Parathyroid adenoma (tissue), 2 donors: Measurements from ENCODE around the gene GGT5.
"Not testable (repeated sequence)": the region's sequence is repeated elsewhere in the genome, so short reads cannot be mapped to it uniquely, and the experiment has no call there.

ENCODE experiments used
- H2AFZ ChIP-seq: fragments of 300-600 bp; sonication (generic); one replicate; pipeline ENCODE4 v1.7.0; 2017; ENCODE audit warnings: antibody characterized with exemption, mild to moderate bottlenecking
- H3K27ac ChIP-seq: fragments of 300-600 bp; sonication (generic); one replicate; pipeline ENCODE4 v1.7.0; 2017
- H3K27me3 ChIP-seq: fragments of 300-600 bp; sonication (generic); one replicate; pipeline ENCODE4 v1.7.0; 2017; ENCODE audit warnings: low read length; ENCODE audit not compliant: control insufficient read depth, insufficient read depth
- H3K36me3 ChIP-seq: fragments of 300-600 bp; sonication (generic); one replicate; pipeline ENCODE4 v1.7.0; 2017; ENCODE audit warnings: low read length; ENCODE audit not compliant: control insufficient read depth, insufficient read depth
- H3K4me1 ChIP-seq: fragments of 300-600 bp; sonication (generic); one replicate; pipeline ENCODE4 v1.7.0; 2017; ENCODE audit warnings: control low read depth
- H3K4me2 ChIP-seq: fragments of 300-600 bp; sonication (generic); one replicate; pipeline ENCODE4 v1.7.0; 2017; ENCODE audit warnings: low read length
- H3K4me3 ChIP-seq: fragments of 300-600 bp; sonication (generic); one replicate; pipeline ENCODE4 v1.7.0; 2017; ENCODE audit warnings: low read depth, low read length
- H3K79me2 ChIP-seq: fragments of 300-600 bp; sonication (generic); one replicate; pipeline ENCODE4 v1.7.0; 2017; ENCODE audit warnings: control low read depth
- H3K9ac ChIP-seq: fragments of 300-600 bp; sonication (generic); one replicate; pipeline ENCODE4 v1.7.0; 2017; ENCODE audit warnings: mild to moderate bottlenecking
- H3K9me3 ChIP-seq: fragments of 300-600 bp; sonication (generic); one replicate; pipeline ENCODE4 v1.7.0; 2017; ENCODE audit warnings: low read length; ENCODE audit not compliant: control insufficient read depth
- CTCF ChIP-seq: fragments of 300-600 bp; sonication (generic); IDR thresholded peaks from one replicate; pipeline ENCODE4 v1.7.0; 2017; ENCODE audit warnings: antibody characterized with exemption, mild to moderate bottlenecking
- donor health status: primary hyperparathyroidism.

Gene GGT5

GRCh38 chr22:24247564-24248344 is 2.9 kb upstream of the GGT5 start:
- Histone ChIP-seq H3K4me3 (no peak overlapping the region), H3K9ac (no peak overlapping the region), H3K27ac (peak overlapping the region; percentile 61), H2AFZ (peak overlapping the region; percentile 28), H3K79me2 (no peaks in the 10 kb centered on the region), H3K4me1 (peaks cover 2% of the 10 kb centered on the region), H3K36me3 (no peaks in the 10 kb centered on the region), H3K4me2 (no peak overlapping the region), H3K9me3 (no peaks in the 10 kb centered on the region), H3K27me3 (no peaks in the 10 kb centered on the region)
- TF ChIP-seq CTCF: peak; percentile 64

GRCh38 chr22:24247011-24247507 is 2.2 kb upstream of the GGT5 start:
- Histone ChIP-seq H2AFZ (peak overlapping the region; percentile 28), H3K9me3 (no peaks in the 10 kb centered on the region), H3K79me2 (no peaks in the 10 kb centered on the region), H3K4me2 (no peak overlapping the region), H3K27me3 (no peaks in the 10 kb centered on the region), H3K9ac (no peak overlapping the region), H3K4me1 (peaks cover 2% of the 10 kb centered on the region), H3K36me3 (no peaks in the 10 kb centered on the region), H3K27ac (peak overlapping the region; percentile 61), H3K4me3 (no peak overlapping the region)
- no peak for TF ChIP-seq CTCF

GRCh38 chr22:24245584-24246561 is 991 bp upstream of the GGT5 start:
- H3K27ac ChIP-seq: peak overlapping the region; percentile 62
- H3K9me3 ChIP-seq, H3K4me2 ChIP-seq, H3K4me1 ChIP-seq, H3K27me3 ChIP-seq, H3K9ac ChIP-seq, H3K36me3 ChIP-seq, H3K4me3 ChIP-seq, H3K79me2 ChIP-seq, H2AFZ ChIP-seq: not testable (repeated sequence)

- H3K4me1 ChIP-seq: peaks cover 2% of the 10 kb centered on the region
- H3K27ac ChIP-seq: peak overlapping the region; percentile 54
- TF ChIP-seq CTCF: no peak
- H3K9ac ChIP-seq: no peak overlapping the region
- H3K27me3 ChIP-seq: no peaks in the 10 kb centered on the region
- no peak overlapping the region for H3K4me2 ChIP-seq
- no peaks in the 10 kb centered on the region for H3K79me2 ChIP-seq
- H3K9me3 ChIP-seq: no peaks in the 10 kb centered on the region
- H2AFZ ChIP-seq: no peak overlapping the region
- H3K4me3 ChIP-seq: no peak overlapping the region
- no peaks in the 10 kb centered on the region for H3K36me3 ChIP-seq
These were observed 616 bp downstream of the GGT5 start for GRCh38 chr22:24244144-24244787.

- not testable (repeated sequence) for H3K4me3 ChIP-seq, H3K36me3 ChIP-seq, H3K27me3 ChIP-seq, H3K9me3 ChIP-seq, H3K4me2 ChIP-seq, H3K79me2 ChIP-seq, H3K4me1 ChIP-seq, H2AFZ ChIP-seq, H3K9ac ChIP-seq
- peak overlapping the region; percentile 36 for H3K27ac ChIP-seq
These were observed 1.5 kb downstream of the GGT5 start for GRCh38 chr22:24243417-24243816.

- H2AFZ ChIP-seq, H3K4me2 ChIP-seq, H3K27ac ChIP-seq, H3K4me3 ChIP-seq, H3K36me3 ChIP-seq, H3K9ac ChIP-seq, H3K79me2 ChIP-seq, H3K4me1 ChIP-seq, H3K27me3 ChIP-seq, H3K9me3 ChIP-seq: not testable (repeated sequence)
These were observed 3.7 kb downstream of the GGT5 start for GRCh38 chr22:24240985-24241692.
